ENCODE measurements around the gene MYCT1.

The MYCT1 gene

GRCh38 chr6:152723398-152723797 is 25.7 kb downstream of the MYCT1 start:
- no peak for DNase-seq

GRCh38 chr6:152726313-152726712 is 28.6 kb downstream of the MYCT1 start:
- DNase-seq, result no peak

- DNase-seq, result no peak
These were observed 29.8 kb downstream of the MYCT1 start for GRCh38 chr6:152727507-152727906.

GRCh38 chr6:152734630-152735029 is 36.9 kb downstream of the MYCT1 start:
- DNase-seq, result no peak

GRCh38 chr6:152736687-152737273 is 39.1 kb downstream of the MYCT1 start:
- no peak for DNase-seq

GRCh38 chr6:152745509-152746171 is 47.9 kb downstream of the MYCT1 start:
- DNase-seq, result no peak

- DNase-seq, result no peak
These were observed 48.5 kb downstream of the MYCT1 start for GRCh38 chr6:152746172-152746553.

- no peak for DNase-seq
These were observed 51.1 kb downstream of the MYCT1 start for GRCh38 chr6:152748843-152749242.

- no peak for DNase-seq
These were observed 51.6 kb downstream of the MYCT1 start for GRCh38 chr6:152749336-152749735.

GRCh38 chr6:152750694-152751093 is 53.0 kb downstream of the MYCT1 start, which contains the start of gene VIP:
TSS of gene VIP (plus strand) at chr6:152750797. CDS start at chr6:152752178, 1,381 bp downstream.
- no peak for DNase-seq

- no peak for DNase-seq
These were observed 67.6 kb downstream of the MYCT1 start for GRCh38 chr6:152765331-152765730.

- no peak for DNase-seq
These were observed 71.5 kb downstream of the MYCT1 start for GRCh38 chr6:152769159-152769558.

GRCh38 chr6:152769993-152770392 is 72.3 kb downstream of the MYCT1 start:
- DNase-seq, result no peak

- no peak for DNase-seq
These were observed 73.5 kb downstream of the MYCT1 start for GRCh38 chr6:152771061-152771687.

Data from NCI-H1092 (cell line).